Measurements from ENCODE around the gene TOP3A.
A peak's percentile ranks its signal among the peaks of the same experiment; 100 is the strongest.

TOP3A gene

GRCh38 chr17:18234853-18235380, 79.9 kb downstream of the TOP3A start:
- no peak for DNase-seq (ENCODE audit: low read depth in 3 of 3)

- no peak for DNase-seq (ENCODE audit: low read depth in 3 of 3)
These were observed 80.8 kb downstream of the TOP3A start for GRCh38 chr17:18233803-18234518.

- no peak for DNase-seq (ENCODE audit: low read depth in 3 of 3)
These were observed 83.6 kb downstream of the TOP3A start for GRCh38 chr17:18231164-18231563.

- no peak for DNase-seq (ENCODE audit: low read depth in 3 of 3)
These were observed 84.3 kb downstream of the TOP3A start for GRCh38 chr17:18230288-18231141.

- no peak for DNase-seq (ENCODE audit: low read depth in 3 of 3)
These were observed 85.0 kb downstream of the TOP3A start for GRCh38 chr17:18229771-18230170.

- DNase-seq (ENCODE audit: low read depth in 3 of 3) = no peak
These were observed 85.5 kb downstream of the TOP3A start for GRCh38 chr17:18229254-18229653.

GRCh38 chr17:18228176-18228682, 86.6 kb downstream of the TOP3A start:
- no peak for DNase-seq (ENCODE audit: low read depth in 3 of 3)

- DNase-seq (ENCODE audit: low read depth in 3 of 3) = no peak
These were observed 87.2 kb downstream of the TOP3A start for GRCh38 chr17:18227635-18228034.

- DNase-seq (ENCODE audit: low read depth in 3 of 3) = no peak
These were observed 88.4 kb downstream of the TOP3A start for GRCh38 chr17:18226284-18226945.

GRCh38 chr17:18225642-18226283, 89.0 kb downstream of the TOP3A start:
- peak in 2 of 3 experiments; percentile 22 to 36 for DNase-seq (ENCODE audit: low read depth in 3 of 3)

GRCh38 chr17:18225121-18225641, 89.6 kb downstream of the TOP3A start, which contains the start of gene LLGL1:
TSS of gene LLGL1 (plus strand) at chr17:18225635. CDS start at chr17:18225683, 48 bp downstream.
- DNase-seq (ENCODE audit: low read depth in 3 of 3) = peak; percentile 86 to 93 (median 92)

GRCh38 chr17:18224387-18225120, 90.2 kb downstream of the TOP3A start:
- DNase-seq (ENCODE audit: low read depth in 3 of 3) = no peak

GRCh38 chr17:18224053-18224386, 90.8 kb downstream of the TOP3A start:
- DNase-seq (ENCODE audit: low read depth in 3 of 3) = no peak
